ENCODE measurements around the gene LMAN1L.

DNA sequence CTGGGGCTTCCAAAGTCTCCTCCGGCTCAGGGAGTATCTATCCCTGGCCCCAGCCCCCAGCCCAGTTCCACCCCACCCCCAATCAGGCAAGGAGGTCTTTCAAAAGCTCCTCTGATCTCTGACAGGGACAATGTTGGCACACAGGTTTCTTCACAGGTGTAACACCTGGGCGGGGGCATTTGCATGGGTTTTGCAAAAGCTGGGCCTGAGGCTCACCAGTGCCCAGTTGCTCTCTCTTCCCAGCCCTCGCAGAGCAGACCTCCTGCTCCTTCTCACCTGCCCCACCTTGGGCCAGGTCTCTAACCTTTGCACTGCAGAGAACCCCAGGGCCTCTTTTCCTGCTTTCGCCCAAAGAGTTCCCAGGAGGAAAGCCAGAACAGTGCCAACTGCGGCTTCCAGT lies 39.3 kb upstream of the LMAN1L start:
- TF ChIP-seq CTCF (IDR thresholded peaks at IDR 0.05 in 8 of 11, conservative IDR thresholded peaks at IDR 0.05 in 3 of 11) (no peak), POLR2AphosphoS5 (IDR thresholded peaks at IDR 0.05) (no peak), POLR2A (IDR thresholded peaks at IDR 0.05) (no peak)
